22Rv1 (cell line): ENCODE results near the gene GALNT1.

Experiments
- CTCF ChIP-seq: fragments of 450-650 bp; IDR thresholded peaks from 2 replicates; pipeline ENCODE4 v1.5.1; 2017; ENCODE audit warnings: mild to moderate bottlenecking
- ZFX ChIP-seq: fragments of 450-650 bp; IDR thresholded peaks from 2 replicates; pipeline ENCODE4 v1.6.1; 2017; ENCODE audit warnings: antibody characterized with exemption, borderline replicate concordance

GRCh38 chr18:35578481-35578880, 3.1 kb upstream of the GALNT1 start:
- TF ChIP-seq CTCF = no peak
- TF ChIP-seq ZFX = no peak
